Esophagus squamous epithelium (tissue), 5 donors: ENCODE measurements around the gene SLC31A1. TPM values are rescaled to one million over a fixed set of nuclear protein-coding genes. Genes with fewer than 3 reads are reported as not detected.
A peak's percentile ranks its signal among the peaks of the same experiment; 100 is the strongest.
"Not testable (repeated sequence)": the region's sequence is repeated elsewhere in the genome, so short reads cannot be mapped to it uniquely, and the experiment has no call there.

Source experiments
- DNase-seq: peaks from one replicate; lab custom pipeline; 2025; lab: John Stamatoyannopoulos, UW
- H3K27ac ChIP-seq, 4 donors: fragments of 200-600 bp; sonication (generic); one replicate each; pipeline ENCODE4 v1.5.1; 2016 to 2019; ENCODE audit warnings: mild to moderate bottlenecking in 1 of 4
- H3K27me3 ChIP-seq, 4 donors: fragments of 200-600 bp; sonication (generic); 1 replicate in 3 of 4; 2 replicates in 1 of 4; pipeline versions ENCODE4 v1.5.1 to v1.6.0; 2017 to 2021; ENCODE audit warnings: antibody characterized with exemption in 1 of 4
- H3K36me3 ChIP-seq, 3 donors: fragments of 200-600 bp; sonication (generic); one replicate each; pipeline ENCODE4 v1.5.1; 2016 to 2019
- H3K4me1 ChIP-seq, 3 donors: fragments of 200-600 bp; sonication (generic); one replicate each; pipeline ENCODE4 v1.5.1; 2017 to 2019
- H3K4me3 ChIP-seq, 4 donors: fragments of 200-600 bp; sonication (generic); 1 replicate in 3 of 4; 2 replicates in 1 of 4; pipeline ENCODE4 v1.5.1; 2016 to 2019; ENCODE audit warnings: mild to moderate bottlenecking in 2 of 4, moderate library complexity in 1 of 4
- H3K9me3 ChIP-seq, 3 donors: fragments of 200-600 bp; sonication (generic); one replicate each; pipeline ENCODE4 v1.5.1; 2016 to 2019
- CTCF ChIP-seq, 6 experiments: fragments of 450-650 bp in 4 of 6; fragments of 200-600 bp in 2 of 6; sonication (generic) in 2 of 6; IDR thresholded peaks; one replicate each; pipeline ENCODE4 v1.5.1; 2016 to 2019; ENCODE audit warnings: antibody characterized with exemption in 6 of 6, mild to moderate bottlenecking in 4 of 6, moderate library complexity in 4 of 6
- POLR2A ChIP-seq, 4 donors: fragments of 450-650 bp; IDR thresholded peaks; one replicate each; pipeline ENCODE4 v1.6.1; 2017; ENCODE audit warnings: antibody characterized with exemption in 4 of 4, mild to moderate bottlenecking in 4 of 4, moderate library complexity in 3 of 4
- WGBS, 2 donors: methylation state at CpG; one replicate each; pipeline ENCODE4 v1.1.5; 2018; 5-methylcytosine and 5-hydroxymethylcytosine counted together
- intact Hi-C: fragments of 100-400 bp; cut with DNase I; formaldehyde crosslinking; loops from one replicate; pipeline ENCODE4 v1.15.0; 2022
- total RNA-seq, 4 donors: library from RNA; depleted of rRNA; stranded (reverse); fragments of >200 nt; gene quantifications; one replicate each; pipeline ENCODE4 v1.1.0, GENCODE V29; 2016
- donor health status: DM: yes; HTN: yes; CAD: no.

Gene SLC31A1
- total RNA-seq, 4 donors from 2014 or later: 11.0 to 23.4 (median 17.8) TPM

GRCh38 chr9:113278840-113279239, 57.5 kb downstream of the SLC31A1 start:
- Histone ChIP-seq H3K36me3 (peaks cover 14 to 72% (median 38%) of the 10 kb centered on the region in 3 donors), H3K9me3 (no peaks in the 10 kb centered on the region), H3K4me1 (peaks cover 13 to 38% (median 16%) of the 10 kb centered on the region in 3 donors), H3K27me3 (no peaks in the 10 kb centered on the region), H3K27ac (no peak overlapping the region), H3K4me3 (no peak overlapping the region)
- intact Hi-C loops: loop anchor here (5.0 kb wide), 1 partner anchor 128 kb away; no protein-coding TSS in a partner anchor
- TF ChIP-seq POLR2A (IDR thresholded peaks at IDR 0.05): no peak
- DNase-seq: no peak
- 78 to 80% methylated on average over 4 of the region's 4 CpGs for WGBS, 2 donors

GRCh38 chr9:113281356-113281755, 60.0 kb downstream of the SLC31A1 start:
- 89 to 91% methylated on average over 4 of the region's 4 CpGs for WGBS, 2 donors
- no peak for TF ChIP-seq POLR2A (IDR thresholded peaks at IDR 0.05)
- TF ChIP-seq CTCF (IDR thresholded peaks at IDR 0.05): no peak

GRCh38 chr9:113289091-113289490, 67.7 kb downstream of the SLC31A1 start:
- Histone ChIP-seq H3K27ac (no peak overlapping the region), H3K4me3 (no peak overlapping the region), H3K27me3 (no peaks in the 10 kb centered on the region), H3K36me3 (peaks cover 27 to 100% (median 60%) of the 10 kb centered on the region in 3 donors), H3K9me3 (no peaks in the 10 kb centered on the region), H3K4me1 (no peaks in the 10 kb centered on the region)
- TF ChIP-seq CTCF (IDR thresholded peaks at IDR 0.05) (no peak), POLR2A (IDR thresholded peaks at IDR 0.05) (no peak)
- no peak for DNase-seq
- intact Hi-C loops: no loop called here
- WGBS, 2 donors: 97 to 98% methylated on average over 2 of the region's 2 CpGs

More at GRCh38 chr9:113281356-113281755, 60.0 kb downstream of the SLC31A1 start:
- intact Hi-C loops: no loop called here
- Histone ChIP-seq H3K4me3 (no peak overlapping the region), H3K36me3 (peaks cover 26 to 97% (median 48%) of the 10 kb centered on the region in 3 donors), H3K4me1 (peaks cover 5 to 22% (median 11%) of the 10 kb centered on the region in 3 donors), H3K9me3 (no peaks in the 10 kb centered on the region), H3K27me3 (no peaks in the 10 kb centered on the region), H3K27ac (no peak overlapping the region)
- no peak for DNase-seq

GRCh38 chr9:113290052-113290607, 68.8 kb downstream of the SLC31A1 start:
- WGBS, 2 donors: 78 to 85% methylated on average over 6 of the region's 6 CpGs

GRCh38 chr9:113293285-113293878, 72.0 kb downstream of the SLC31A1 start:
- Histone ChIP-seq H3K9me3 (no peaks in the 10 kb centered on the region), H3K36me3 (peaks cover 12 to 57% (median 36%) of the 10 kb centered on the region in 3 donors), H3K27me3 (peaks cover 0 to 10% (median 0%) of the 10 kb centered on the region in 4 donors), H3K4me1 (no peaks in the 10 kb centered on the region), H3K27ac (no peak overlapping the region), H3K4me3 (no peak overlapping the region)
- DNase-seq: no peak
- intact Hi-C loops: no loop called here
- 80 to 81% methylated on average over 7 of the region's 7 CpGs for WGBS, 2 donors
- no peak for TF ChIP-seq POLR2A (IDR thresholded peaks at IDR 0.05)
- no peak for TF ChIP-seq CTCF (IDR thresholded peaks at IDR 0.05)

More at GRCh38 chr9:113290052-113290607, 68.8 kb downstream of the SLC31A1 start:
- DNase-seq: no peak
- H3K27me3 ChIP-seq: no peaks in the 10 kb centered on the region
- no peaks in the 10 kb centered on the region for H3K4me1 ChIP-seq
- H3K36me3 ChIP-seq: peaks cover 19 to 89% (median 58%) of the 10 kb centered on the region in 3 donors
- no peak for TF ChIP-seq CTCF (IDR thresholded peaks at IDR 0.05)
- TF ChIP-seq POLR2A (IDR thresholded peaks at IDR 0.05): no peak
- no peaks in the 10 kb centered on the region for H3K9me3 ChIP-seq
- intact Hi-C loops: no loop called here
- H3K4me3 ChIP-seq: no peak overlapping the region
- H3K27ac ChIP-seq: peak overlapping the region in 1 of 4 donors; percentile 15

- H3K27ac ChIP-seq, H3K9me3 ChIP-seq, H3K4me3 ChIP-seq, DNase-seq, intact Hi-C loops, H3K4me1 ChIP-seq: not testable (repeated sequence)
- 53 to 65% methylated on average over 2 to 8 of the region's 8 CpGs for WGBS, 2 donors
- H3K36me3 ChIP-seq: peaks cover 7 to 28% (median 22%) of the 10 kb centered on the region in 3 donors
- H3K27me3 ChIP-seq: peaks cover 0 to 20% (median 0%) of the 10 kb centered on the region in 4 donors
These were observed 74.9 kb downstream of the SLC31A1 start for GRCh38 chr9:113296247-113296646.
